T-helper 2 cell (primary cell): ENCODE results near the gene ANGEL2.

ENCODE experiments used
- DNase-seq, 5 experiments: peaks; one replicate each; pipeline versions ENCODE4 v3.0.0 to v3.0.0-alpha.2; 2012 to 2022

The ANGEL2 gene

DNA sequence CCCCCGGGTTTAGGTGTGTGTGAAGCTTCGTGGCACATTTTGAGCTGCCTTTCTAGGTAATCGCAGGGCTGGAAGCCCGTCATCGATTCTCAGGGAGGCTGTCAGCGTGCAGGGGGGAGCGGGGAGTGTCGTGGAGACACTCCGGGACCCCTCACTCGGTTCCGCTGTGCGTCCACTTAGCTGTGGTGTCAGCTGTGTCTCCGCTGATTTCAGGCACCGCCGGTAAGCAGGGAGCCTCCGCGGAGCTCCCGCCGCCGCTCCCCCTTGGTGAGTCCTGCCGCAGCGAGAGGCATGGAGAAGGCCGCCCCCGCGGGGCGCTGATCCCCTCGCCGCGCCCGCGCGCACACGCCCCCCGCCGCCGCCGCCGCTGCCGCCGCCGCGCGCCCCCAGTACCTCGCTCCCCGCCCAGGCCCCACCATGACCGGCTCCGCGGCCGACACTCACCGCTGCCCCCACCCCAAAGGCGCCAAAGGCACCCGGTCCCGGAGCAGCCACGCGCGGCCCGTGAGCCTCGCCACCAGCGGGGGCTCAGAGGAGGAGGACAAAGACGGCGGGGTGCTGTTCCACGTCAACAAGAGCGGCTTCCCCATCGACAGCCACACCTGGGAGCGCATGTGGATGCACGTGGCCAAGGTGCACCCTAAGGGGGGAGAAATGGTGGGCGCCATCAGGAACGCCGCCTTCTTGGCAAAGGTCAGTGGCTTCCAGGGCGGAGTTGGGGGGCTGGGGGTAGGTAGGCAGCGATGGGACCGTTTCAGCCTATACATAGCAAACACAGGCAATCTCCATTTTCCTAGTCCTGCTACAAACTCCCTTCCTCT lies 64.3 kb downstream of the ANGEL2 start:
- DNase-seq, result no peak

DNA sequence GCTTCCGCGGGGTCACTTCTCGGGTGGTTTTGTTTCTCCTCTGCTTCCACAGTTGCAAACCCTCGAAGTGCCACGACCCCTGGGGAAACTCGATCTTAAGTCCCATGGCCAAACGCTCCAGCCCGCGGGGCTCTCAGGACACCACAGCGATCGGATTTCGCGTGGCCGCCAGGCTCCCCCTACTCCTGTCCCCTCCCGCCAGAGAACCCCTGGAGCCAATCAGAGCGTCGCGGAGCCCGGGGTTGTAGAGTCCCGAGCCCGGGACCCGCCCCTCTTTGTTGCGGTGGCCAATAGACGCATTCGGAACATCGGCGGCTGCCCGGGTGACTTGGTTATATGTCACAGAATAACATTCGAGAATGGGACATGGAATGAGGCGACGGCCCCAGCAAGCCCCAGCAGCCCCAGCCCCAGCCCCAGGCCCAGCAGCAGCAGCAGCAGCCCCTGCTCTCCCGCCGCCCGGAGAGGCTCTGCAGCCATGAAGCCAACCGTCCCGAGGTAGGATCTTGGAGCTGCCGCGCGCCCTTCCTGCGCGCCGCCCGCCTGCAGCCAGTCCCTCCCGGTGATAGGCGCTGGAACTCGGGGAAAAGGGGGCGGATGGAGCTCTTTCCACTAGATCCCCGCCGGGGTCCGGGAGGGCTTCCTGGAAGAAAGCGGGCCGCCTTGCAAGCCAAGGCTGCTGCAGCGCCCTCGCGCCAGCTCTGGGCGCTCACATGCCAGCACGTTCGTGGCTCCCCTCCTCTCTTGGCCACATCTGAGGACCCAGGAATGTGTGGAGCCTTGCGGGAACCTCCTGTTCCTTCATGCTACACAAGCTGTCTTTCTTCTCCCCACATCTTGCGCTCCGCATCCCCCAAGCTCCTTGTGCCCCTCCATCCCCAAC lies 65.2 kb downstream of the ANGEL2 start, which contains the start of gene VASH2:
Gene VASH2 (plus strand): TSS at position 299 of the 883 bp plus-strand sequence. CDS start 1,002 bp downstream, outside the sequence.
- DNase-seq, result peak; percentile 9 to 84 (median 53)

DNA sequence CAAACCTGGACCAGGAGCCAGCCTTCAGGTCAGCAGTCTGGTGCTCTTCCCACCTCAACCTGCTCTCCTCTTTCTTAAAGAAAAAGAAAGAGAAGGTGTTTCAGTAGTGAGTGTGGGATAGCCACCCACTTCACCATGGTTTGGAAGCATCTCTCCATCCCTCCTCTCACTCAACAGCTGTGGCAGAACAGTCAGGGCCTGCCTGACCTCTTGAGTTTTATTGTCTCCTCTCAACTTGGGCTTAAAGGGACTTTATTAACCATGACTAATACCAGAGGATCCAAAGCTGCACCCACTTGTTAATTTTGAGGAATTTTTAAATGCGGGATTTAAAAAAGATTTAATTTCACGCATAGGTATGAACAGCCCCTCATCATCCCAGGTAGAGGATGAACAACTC lies 65.9 kb downstream of the ANGEL2 start:
- DNase-seq, result no peak

DNA sequence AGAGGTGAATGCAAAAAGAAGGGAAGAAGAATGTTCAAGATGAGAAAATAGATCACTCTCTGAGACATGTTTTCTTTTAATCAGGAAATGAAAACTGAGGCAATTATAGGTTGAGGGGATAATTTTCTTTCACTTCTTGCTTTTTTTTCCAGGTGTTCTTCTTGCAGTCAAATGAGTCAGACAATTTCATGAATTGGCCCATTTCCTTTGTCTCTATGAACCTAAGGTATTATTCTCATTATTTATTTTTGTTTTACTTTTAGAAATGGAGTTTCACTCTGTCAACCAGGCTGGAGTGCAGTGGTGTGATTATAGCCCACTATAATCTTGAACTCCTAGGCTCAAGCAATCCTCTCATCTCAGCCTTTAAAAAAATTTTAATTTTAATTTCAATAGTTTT lies 68.8 kb downstream of the ANGEL2 start:
- no peak for DNase-seq

DNA sequence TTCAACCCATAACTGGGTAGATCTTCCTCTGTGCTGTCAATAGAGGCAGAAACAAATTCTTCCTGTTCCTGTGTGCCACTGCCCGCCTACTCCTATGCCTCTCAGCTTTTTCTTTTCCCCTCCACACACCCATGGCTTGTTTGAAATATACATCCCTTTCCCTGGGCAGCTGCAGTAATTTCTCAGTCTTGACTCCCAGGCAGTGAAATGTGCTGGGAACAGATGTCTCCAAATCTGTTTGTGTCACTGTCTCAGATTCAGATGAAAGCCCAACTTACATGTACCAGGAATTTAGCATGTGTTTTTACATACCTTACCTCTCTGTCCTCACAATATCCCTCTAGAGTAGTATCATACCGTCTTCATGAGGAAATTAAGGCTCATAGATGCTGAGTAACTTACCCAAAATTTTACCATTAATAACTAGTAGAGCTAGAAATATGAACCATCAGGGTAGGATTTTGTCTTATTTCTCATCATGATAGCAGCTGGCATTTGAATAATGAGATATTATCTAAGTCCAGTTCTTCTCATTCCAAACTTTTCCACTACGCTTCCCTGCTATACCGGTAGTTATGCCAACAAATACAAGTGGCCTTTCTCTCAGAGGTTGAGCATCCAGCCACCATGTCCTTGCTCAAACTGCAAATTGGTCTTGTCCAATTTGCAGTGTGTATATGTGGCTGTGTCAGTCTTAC lies 70.1 kb downstream of the ANGEL2 start:
- DNase-seq, result no peak

DNA sequence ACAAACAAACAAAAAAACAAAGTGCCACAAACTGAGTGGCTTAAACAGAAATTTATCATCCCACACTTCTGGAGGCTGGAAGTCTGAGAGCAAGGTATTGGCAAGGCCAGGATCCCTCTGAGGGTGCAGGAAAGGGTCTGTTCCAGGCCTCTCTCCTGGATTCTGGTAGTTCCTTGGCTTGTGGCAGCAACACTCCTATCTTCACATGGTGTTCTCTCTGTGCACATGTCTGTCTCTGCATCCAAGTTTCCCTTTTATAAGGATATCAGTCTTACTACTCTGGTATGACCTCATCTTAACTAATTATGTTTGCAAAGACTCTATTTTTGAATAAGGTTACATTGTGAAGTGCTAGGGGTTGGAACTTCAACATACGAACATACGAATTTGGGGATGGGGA lies 70.6 kb downstream of the ANGEL2 start:
- no peak for DNase-seq

DNA sequence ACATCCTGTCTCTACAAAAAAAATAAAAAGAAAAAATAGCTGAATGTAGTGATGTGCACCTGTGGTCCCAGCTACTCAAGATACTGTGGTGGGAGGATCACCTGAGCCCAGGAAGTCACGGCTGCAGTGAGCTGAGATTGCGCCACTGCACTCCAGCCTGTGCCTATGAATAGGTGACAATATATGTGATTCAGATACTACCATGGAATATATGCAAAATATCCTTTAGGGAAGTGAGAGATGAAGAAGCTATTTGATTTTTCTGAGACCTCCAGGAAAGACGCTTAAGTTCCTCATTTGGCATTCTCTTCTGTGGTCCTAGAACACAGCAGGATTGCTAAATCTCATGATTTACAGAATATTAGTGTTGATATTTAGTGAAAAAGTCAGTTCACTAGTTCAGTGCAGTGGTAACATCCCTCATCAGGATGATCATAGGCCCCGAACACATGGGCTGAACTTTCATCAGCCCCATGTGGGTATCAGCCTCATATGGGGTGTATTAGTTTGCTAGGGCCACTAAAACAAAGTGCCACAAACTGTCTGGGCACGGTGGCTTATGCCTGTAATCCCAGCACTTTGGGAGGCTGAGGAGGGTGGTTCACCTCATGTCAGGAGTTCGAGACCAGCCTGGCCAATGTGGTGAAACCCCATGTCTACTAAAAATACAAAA lies 71.3 kb downstream of the ANGEL2 start:
- DNase-seq, result no peak

DNA sequence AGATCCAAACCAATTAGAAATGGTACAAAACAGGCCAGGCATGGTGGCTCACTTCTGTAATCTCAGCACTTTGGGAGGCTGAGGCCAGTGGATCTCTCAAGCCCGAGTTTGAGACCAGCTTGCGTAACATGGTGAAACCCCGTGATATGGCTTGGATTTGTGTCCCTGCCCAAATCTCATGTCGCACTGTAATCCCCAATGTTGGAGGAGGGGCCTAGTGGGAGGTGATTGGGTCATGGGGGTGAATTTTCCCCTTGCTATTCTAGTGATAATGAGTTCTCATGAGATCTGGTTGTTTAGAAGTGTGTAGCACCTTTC lies 72.3 kb downstream of the ANGEL2 start:
- no peak for DNase-seq

DNA sequence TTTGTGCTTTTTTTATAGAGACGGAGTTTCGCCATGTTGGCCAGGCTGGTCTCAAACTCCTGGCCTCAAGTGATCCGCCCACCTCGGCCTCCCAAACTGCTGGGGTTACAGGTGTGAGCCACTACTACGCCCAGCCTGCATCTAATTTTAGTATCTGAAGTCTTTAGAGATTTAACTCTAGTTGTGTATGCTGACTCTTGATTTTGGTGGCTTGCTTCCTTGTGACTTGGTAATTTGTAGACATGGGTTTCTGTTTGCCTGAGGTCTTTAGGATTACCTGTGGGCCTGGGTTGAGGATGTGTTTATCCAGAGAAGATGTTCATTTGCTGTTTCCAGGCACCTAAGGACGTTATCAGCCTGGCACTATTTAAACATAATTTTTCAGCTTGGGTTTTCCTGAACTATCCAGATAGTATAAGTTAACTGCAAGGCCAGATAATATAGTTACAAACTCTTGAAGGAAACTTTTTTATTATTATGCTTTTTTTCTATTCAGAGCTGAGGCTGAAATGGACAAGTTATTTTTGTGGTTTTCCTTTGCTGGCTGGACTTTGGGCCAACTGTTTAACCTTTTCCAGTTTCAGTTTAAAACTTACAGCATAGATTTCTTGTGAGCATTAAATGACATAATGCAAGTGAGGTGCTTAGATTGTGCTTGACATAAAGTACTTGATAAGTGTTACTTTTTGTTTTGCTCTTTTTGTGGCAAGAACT lies 72.8 kb downstream of the ANGEL2 start:
- no peak for DNase-seq
